HepG2 (cell line): ENCODE measurements around the gene AMZ2. TPM values are rescaled to one million over a fixed set of nuclear protein-coding genes. Genes with fewer than 3 reads are reported as not detected.
A peak's percentile ranks its signal among the peaks of the same experiment; 100 is the strongest.

ENCODE experiments used
- BCL6 ChIP-seq: IDR thresholded peaks from 2 replicates; pipeline ENCODE4 v1.6.1; 2016; ENCODE audit warnings: missing genetic modification reagents, missing compliant biosample characterization
- DZIP1 ChIP-seq: sonication (generic); formaldehyde crosslinking; IDR thresholded peaks from 2 replicates; pipeline ENCODE4 v1.5.0; 2020; ENCODE audit warnings: mild to moderate bottlenecking, missing genetic modification reagents
- EEA1 ChIP-seq: sonication (generic); formaldehyde crosslinking; IDR thresholded peaks from 2 replicates; pipeline ENCODE4 v1.5.1; 2020; ENCODE audit warnings: mild to moderate bottlenecking, missing genetic modification reagents, borderline replicate concordance
- FOXP1 ChIP-seq, 2 experiments: fragments of 450-650 bp in 1 of 2; IDR thresholded peaks; 2 replicates each; pipeline ENCODE4 v1.6.1; 2017 to 2018; ENCODE audit warnings: antibody characterized with exemption in 1 of 2
- GLI4 ChIP-seq: sonication (generic); formaldehyde crosslinking; IDR thresholded peaks from 2 replicates; pipeline ENCODE4 v1.5.1; 2020; ENCODE audit warnings: missing genetic modification reagents, mild to moderate bottlenecking, moderate library complexity, borderline replicate concordance
- HNRNPLL ChIP-seq: fragments of 200-400 bp; formaldehyde crosslinking; IDR thresholded peaks from 2 replicates; pipeline ENCODE4 v1.6.1; 2017; ENCODE audit warnings: mild to moderate bottlenecking, low read depth, low read length; ENCODE audit not compliant: poor library complexity, severe bottlenecking
- KLF16 ChIP-seq, 2 experiments: sonication (generic) in 1 of 2; formaldehyde crosslinking in 1 of 2; IDR thresholded peaks; 2 replicates each; pipeline versions ENCODE4 v1.6.1 to v1.8.0; 2016 to 2023; ENCODE audit warnings: missing genetic modification reagents in 2 of 2, missing compliant biosample characterization in 1 of 2
- NAIF1 ChIP-seq: sonication (generic); formaldehyde crosslinking; IDR thresholded peaks from 2 replicates; pipeline ENCODE4 v1.5.0; 2020; ENCODE audit warnings: mild to moderate bottlenecking, missing genetic modification reagents, borderline replicate concordance
- NFIC ChIP-seq: IDR thresholded peaks from 2 replicates; pipeline ENCODE4 v1.6.1; 2012; ENCODE audit warnings: mild to moderate bottlenecking, low read length, inconsistent platforms
- POLR2G ChIP-seq: fragments of 200-400 bp; formaldehyde crosslinking; IDR thresholded peaks from 2 replicates; pipeline ENCODE4 v1.6.1; 2018; ENCODE audit warnings: mild to moderate bottlenecking, low read depth, low read length, moderate library complexity
- SCMH1 ChIP-seq: sonication (generic); formaldehyde crosslinking; IDR thresholded peaks from 2 replicates; pipeline ENCODE4 v1.9.0; 2021; ENCODE audit warnings: missing genetic modification reagents, mild to moderate bottlenecking, borderline replicate concordance
- SMAD1 ChIP-seq: sonication (generic); formaldehyde crosslinking; IDR thresholded peaks from 2 replicates; pipeline ENCODE4 v1.4.0; 2020; ENCODE audit warnings: missing genetic modification reagents, low read depth, mild to moderate bottlenecking, borderline replicate concordance
- TARDBP ChIP-seq: sonication (generic); formaldehyde crosslinking; IDR thresholded peaks from 2 replicates; pipeline ENCODE4 v1.8.0; 2022; ENCODE audit warnings: mild to moderate bottlenecking, missing genetic modification reagents
- U2AF2 ChIP-seq: fragments of 200-400 bp; formaldehyde crosslinking; IDR thresholded peaks from 2 replicates; pipeline ENCODE4 v1.6.1; 2017; ENCODE audit warnings: low read depth, mild to moderate bottlenecking, low read length
- ZFP36 ChIP-seq: fragments of 150-350 bp; IDR thresholded peaks from 2 replicates; pipeline ENCODE4 v1.6.1; 2018; ENCODE audit warnings: borderline replicate concordance, low read length, low read depth; ENCODE audit not compliant: partially characterized antibody
- ZFP91 ChIP-seq: sonication (generic); formaldehyde crosslinking; IDR thresholded peaks from 2 replicates; pipeline ENCODE4 v1.9.0; 2022; ENCODE audit warnings: missing genetic modification reagents, mild to moderate bottlenecking, borderline replicate concordance
- ZNF484 ChIP-seq: sonication (generic); formaldehyde crosslinking; IDR thresholded peaks from 2 replicates; pipeline ENCODE4 v1.5.1; 2020; ENCODE audit warnings: mild to moderate bottlenecking, low read depth, missing genetic modification reagents, borderline replicate concordance
- ZNF577 ChIP-seq: sonication (generic); formaldehyde crosslinking; IDR thresholded peaks from 2 replicates; pipeline ENCODE4 v1.4.0; 2020; ENCODE audit warnings: mild to moderate bottlenecking, low read depth, missing genetic modification reagents, borderline replicate concordance
- ZNF724P ChIP-seq: sonication (generic); formaldehyde crosslinking; IDR thresholded peaks from 2 replicates; pipeline ENCODE4 v1.8.0; 2022; ENCODE audit warnings: missing genetic modification reagents, borderline replicate concordance
- ZNF747 ChIP-seq: sonication (generic); formaldehyde crosslinking; IDR thresholded peaks from 2 replicates; pipeline ENCODE4 v1.8.1; 2023; ENCODE audit warnings: missing genetic modification reagents, mild to moderate bottlenecking, borderline replicate concordance
- polyA plus RNA-seq, 8 experiments: library from polyadenylated mRNA; depleted of rRNA in 3 of 8; stranded (reverse) in 7 of 8; unstranded in 1 of 8; fragments of >200 nt; fragmentation: Illumina TruSeq in 4 of 8; extraction: Trizol in 4 of 8; gene quantifications; 2 replicates each; pipeline versions ENCODE4 v1.2.1 to v1.2.3, GENCODE V29; 2011 to 2016; ENCODE audit warnings: low read depth in 4 of 8, missing spikeins in 1 of 8, mixed read lengths in 1 of 8; ENCODE audit not compliant: insufficient read depth in 1 of 8
- total RNA-seq, 5 experiments: library from RNA; depleted of rRNA; stranded (reverse); fragments of >200 nt; fragmentation: Illumina TruSeq; extraction: Trizol; gene quantifications; 2 replicates each; pipeline ENCODE4 v1.2.3, GENCODE V29; 2016; ENCODE audit warnings: low read depth in 1 of 5
- TF ChIP-seq, protein P1 (sequence below): sonication (generic); formaldehyde crosslinking; conservative IDR thresholded peaks from 2 replicates; pipeline ENCODE4 v1.5.0; 2020; ENCODE audit warnings: missing genetic modification reagents

The AMZ2 gene
- total and polyA plus RNA-seq, 2 of the 13 experiments (the other 11 are each of a cell fraction or from before 2014, with no cell fraction given), result 86.9 to 90.2 TPM

DNA sequence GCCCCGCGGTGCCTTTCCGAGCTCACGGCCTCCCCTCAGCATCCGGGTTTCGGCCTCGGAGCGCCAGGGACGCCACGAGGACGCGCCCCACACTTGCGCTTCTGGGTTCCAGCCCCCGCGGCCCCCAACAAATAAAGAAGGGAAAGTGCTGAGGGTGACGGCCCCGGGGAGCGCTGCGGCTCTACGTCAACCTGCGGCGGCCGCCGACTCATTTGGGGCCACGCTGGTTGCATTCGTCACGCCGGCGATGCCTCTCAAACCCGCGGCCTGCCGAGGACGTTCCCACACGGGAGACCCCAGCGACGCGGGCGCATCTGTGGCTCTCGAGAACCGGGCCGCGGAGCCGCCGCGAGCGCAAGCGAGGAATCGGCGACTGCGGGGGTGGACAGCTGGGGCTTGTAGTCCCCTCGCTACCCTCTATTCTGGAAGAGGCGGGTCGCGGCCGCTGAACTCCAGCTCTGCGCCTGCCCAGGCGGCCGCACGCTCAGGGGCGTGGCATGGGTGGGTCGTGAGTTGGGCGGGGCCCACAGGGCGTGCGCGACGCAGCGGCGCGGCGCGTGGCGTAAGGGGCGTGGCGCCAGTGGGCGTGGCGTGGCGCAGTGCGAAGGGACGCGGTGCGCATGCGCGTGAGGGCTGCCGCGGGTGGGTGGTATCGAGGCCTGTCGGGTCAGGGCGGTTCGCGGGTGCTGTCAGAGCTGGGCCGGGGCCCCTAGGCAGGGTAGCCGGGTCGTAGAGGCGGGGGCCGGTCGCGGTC is at the start of gene AMZ2 (continued):
- TF ChIP-seq, protein P1, sequence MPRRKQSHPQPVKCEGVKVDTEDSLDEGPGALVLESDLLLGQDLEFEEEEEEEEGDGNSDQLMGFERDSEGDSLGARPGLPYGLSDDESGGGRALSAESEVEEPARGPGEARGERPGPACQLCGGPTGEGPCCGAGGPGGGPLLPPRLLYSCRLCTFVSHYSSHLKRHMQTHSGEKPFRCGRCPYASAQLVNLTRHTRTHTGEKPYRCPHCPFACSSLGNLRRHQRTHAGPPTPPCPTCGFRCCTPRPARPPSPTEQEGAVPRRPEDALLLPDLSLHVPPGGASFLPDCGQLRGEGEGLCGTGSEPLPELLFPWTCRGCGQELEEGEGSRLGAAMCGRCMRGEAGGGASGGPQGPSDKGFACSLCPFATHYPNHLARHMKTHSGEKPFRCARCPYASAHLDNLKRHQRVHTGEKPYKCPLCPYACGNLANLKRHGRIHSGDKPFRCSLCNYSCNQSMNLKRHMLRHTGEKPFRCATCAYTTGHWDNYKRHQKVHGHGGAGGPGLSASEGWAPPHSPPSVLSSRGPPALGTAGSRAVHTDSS (CRISPR knock-in tag), result no peak
- TF ChIP-seq TARDBP (CRISPR knock-in tag), result peak; percentile 78
- peak; percentile 98 for TF ChIP-seq SMAD1 (CRISPR knock-in tag)
- TF ChIP-seq NFIC, result no peak
- no peak for TF ChIP-seq SCMH1
- no peak; the same call in 1 of the 2 replicates for TF ChIP-seq NAIF1
- no peak for TF ChIP-seq U2AF2
- peak; percentile 74 for TF ChIP-seq BCL6 (CRISPR knock-in tag)
- peak; percentile 97 for TF ChIP-seq GLI4 (CRISPR knock-in tag)
- TF ChIP-seq DZIP1, result peak; percentile 53; the same call in 1 of the 2 replicates
- TF ChIP-seq EEA1 (CRISPR knock-in tag), result peak; percentile 18; the same call in 1 of the 2 replicates
- TF ChIP-seq ZNF724P (CRISPR knock-in tag), result no peak; the same call in 1 of the 2 replicates
- TF ChIP-seq ZFP91, result peak; percentile 95
- peak; percentile 94 for TF ChIP-seq HNRNPLL
- TF ChIP-seq ZFP36, result no peak
- peak; percentile 29 for TF ChIP-seq ZNF747 (CRISPR knock-in tag)
- no peak for TF ChIP-seq ZNF577
- TF ChIP-seq FOXP1 (IDR thresholded peaks at IDR 0.05), result no peak
- TF ChIP-seq FOXP1 (CRISPR knock-in tag; IDR thresholded peaks at IDR 0.05), result no peak
- no peak for TF ChIP-seq ZNF484 (CRISPR knock-in tag)
- peak in 1 of 2 experiments; percentile 99; a peak in 2 of 4 replicates for TF ChIP-seq KLF16 (CRISPR knock-in tag; IDR thresholded peaks at IDR 0.05)
- peak; percentile 93 for TF ChIP-seq POLR2G
